Stimulated activated CD8-positive, alpha-beta memory T cell treated with anti-CD3 and anti-CD28 coated beads, Interleukin-7, amount 100 ng/mL, for 24 hours (primary cell): Measurements from ENCODE around the gene SHOC2.

Experiments
- DNase-seq: peaks from one replicate; pipeline ENCODE4 v3.0.0-alpha.2; 2020; ENCODE audit warnings: low read depth

SHOC2 gene

DNA sequence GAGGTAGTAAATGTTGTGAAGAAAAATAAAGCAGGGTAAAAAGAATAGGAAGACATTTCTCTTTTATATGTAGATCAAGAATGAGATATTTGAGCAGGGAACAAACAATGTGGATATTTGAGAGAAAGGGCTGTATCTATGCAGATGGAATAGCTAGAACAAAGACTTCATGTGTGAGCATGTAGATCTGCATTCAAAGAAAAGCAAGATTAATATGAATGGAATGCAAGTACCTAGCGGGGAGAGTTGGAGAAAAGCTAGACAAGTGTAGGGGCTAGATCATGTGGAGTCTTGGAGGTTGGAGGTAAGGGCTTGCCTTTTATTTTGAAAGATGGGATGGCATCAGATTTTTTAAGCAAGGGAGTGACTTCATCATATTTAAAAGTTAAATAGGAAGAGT lies 27.1 kb downstream of the SHOC2 start:
- no peak for DNase-seq

DNA sequence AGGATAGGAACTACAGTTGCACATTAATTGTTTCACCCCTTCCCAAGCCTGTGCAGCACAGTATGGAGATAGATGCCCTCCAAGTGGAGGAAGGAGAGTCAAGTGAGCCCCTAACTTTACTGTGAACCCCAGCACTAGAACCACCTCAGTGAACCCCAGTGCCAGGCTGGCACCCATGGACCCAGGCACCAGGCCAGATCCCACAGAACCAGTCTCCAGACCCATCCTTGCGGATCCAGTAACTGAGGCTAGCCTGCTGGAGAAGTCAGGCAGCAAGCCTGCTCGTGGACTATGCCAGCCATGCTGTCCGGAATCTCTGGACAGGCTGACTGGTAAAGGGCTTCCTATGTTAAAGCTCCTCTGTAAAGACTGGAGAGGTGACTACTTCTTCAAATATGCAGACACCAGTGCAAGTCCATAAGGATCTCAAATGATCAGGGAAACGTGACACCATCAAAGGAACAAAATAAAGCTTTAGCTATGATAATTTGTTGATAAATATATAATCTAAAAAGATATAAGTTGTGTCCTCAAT lies 27.7 kb downstream of the SHOC2 start:
- no peak for DNase-seq

DNA sequence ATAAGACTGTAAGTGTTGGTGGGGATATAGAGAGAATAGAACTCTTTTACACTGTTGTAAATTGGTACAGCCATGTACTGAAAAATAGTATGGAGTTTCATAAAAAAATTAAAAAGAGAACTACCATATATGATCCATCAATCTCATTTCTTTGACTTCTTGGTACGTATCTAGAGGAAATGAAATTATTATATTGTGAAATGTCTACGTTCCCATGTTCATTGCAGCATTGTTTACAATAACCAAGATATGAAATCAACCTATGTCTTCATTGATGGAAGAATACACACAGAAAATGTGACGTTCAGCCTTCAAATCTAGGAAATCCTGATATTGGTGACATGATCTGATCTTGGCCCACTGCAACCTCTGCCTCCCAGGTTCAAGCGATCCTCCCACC lies 32.0 kb downstream of the SHOC2 start:
- DNase-seq: no peak

DNA sequence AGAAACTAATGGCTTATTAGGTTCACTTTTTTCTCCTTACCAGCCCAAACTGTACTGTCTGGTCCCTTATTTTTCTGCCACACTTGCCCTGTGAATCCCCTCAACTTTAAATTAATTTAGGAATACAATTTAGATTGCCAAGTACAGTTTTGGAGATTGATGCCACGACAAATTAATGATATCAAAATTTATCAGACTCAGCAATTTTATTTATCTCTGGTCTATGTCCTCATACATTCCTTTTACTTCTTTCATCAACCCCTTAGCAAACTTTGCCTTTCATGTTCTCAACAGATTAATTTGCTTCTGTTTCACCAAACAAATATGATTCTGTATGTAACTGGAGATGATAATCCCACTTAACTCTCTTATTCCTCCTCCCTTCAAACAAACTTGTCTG lies 38.2 kb downstream of the SHOC2 start:
- no peak for DNase-seq

DNA sequence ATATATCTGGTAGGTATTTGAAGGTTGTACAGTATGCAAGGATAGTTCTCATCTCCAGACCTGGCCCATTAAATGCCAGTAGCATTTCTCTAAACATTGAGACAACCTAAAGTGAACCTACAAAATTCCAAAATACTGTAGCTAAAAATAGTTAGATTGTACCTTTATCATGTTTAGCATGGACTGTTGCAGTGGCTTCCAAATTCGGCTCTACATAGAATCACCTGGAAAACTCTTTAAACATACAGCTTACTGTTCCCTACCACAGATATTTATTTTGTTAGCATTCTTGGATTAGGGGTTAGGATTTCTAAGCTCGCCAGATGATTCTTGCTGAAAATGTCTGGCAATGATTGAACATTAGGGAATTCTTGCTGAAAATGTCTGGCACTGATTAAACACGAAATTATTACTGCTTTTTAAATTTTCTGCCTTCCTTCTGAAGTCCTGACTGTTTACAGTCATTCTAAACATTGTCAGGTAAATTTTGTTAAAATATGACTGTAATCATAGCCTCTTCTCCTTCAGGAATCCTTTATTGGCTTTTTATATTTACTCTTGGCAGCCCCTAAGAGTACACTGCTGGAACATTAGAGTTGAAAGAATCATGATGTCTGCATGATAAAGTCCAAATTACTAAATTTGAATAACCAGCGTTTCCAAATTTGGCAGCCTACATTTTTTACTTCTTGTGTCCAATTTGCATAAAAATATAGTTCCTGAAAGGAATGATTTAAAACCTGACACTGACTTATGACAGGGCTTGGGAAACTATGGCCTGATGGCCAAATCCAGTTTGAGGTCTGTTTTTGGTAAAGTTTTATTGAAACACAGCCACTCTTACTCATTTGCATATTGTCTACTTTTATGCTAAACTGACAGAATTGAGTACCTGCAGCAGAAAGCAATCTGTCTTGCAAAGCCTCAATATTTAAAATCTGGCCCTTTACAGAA lies 40.3 kb downstream of the SHOC2 start:
- no peak for DNase-seq

DNA sequence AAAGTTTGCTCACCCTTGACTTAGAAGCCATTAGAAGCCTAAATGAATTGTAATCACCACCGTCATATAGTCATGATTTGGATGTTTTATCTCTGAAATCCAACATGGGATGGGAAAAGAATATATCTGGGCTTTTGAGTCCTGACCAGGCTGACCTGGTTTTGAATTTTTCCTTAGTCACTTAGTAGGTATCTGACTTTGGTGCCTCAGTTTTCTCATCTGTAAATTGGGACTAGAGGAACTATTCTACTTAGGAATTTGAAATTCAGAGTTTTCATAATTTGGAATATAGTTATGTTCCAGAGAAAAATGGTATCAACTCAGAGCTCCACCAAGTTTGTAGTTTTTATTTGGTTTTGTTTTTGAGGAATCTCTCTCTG lies 40.9 kb downstream of the SHOC2 start:
- DNase-seq: no peak

DNA sequence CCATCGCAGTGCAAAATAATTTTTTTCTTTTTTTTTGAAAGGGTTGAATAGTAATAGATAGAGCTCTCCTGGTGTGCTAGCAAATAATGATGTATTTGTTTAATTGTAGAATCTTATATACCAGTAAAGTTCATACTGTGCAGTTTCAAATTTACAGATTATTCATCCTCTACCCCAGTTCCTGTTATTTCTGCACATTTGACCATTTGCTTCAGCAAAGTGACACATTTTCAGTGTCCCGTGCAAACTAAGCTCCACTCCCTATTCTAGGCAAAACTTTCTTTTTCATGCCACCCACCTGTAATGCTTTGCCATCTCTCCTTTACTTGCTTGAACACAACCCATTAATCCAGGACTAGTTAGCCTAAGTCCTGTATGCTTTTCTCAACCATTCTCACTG lies 43.0 kb downstream of the SHOC2 start:
- no peak for DNase-seq

DNA sequence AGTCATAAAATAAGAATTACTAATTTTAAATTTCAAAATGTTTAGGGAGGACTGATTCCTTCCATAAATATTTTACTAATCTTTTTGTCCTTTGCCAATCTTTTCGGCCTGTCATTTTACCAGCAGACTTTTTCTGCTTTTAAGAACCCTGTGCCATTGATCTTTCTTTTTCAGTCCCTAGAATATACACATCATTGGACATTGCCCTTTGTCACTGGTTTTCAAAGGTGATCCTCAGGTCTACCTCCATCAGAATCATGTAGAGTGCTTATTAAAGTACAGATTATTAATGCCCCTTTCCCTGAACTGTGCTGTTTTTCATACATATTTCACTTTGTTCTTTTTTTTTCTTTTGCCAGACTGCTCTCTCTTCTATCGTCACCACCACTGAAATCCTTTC lies 43.8 kb downstream of the SHOC2 start:
- no peak for DNase-seq

DNA sequence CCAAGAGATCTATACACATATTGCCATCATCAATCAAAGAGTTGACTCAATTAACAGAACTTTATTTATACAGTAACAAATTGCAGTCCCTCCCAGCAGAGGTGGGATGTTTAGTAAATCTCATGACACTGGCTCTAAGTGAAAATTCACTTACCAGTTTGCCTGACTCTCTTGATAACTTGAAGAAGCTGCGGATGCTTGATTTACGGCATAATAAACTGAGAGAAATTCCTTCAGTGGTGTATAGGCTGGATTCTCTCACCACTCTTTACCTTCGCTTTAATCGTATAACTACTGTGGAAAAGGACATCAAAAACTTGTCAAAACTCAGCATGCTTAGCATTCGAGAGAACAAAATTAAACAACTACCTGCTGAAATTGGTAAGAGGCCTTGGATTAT lies 45.3 kb downstream of the SHOC2 start:
- no peak for DNase-seq

DNA sequence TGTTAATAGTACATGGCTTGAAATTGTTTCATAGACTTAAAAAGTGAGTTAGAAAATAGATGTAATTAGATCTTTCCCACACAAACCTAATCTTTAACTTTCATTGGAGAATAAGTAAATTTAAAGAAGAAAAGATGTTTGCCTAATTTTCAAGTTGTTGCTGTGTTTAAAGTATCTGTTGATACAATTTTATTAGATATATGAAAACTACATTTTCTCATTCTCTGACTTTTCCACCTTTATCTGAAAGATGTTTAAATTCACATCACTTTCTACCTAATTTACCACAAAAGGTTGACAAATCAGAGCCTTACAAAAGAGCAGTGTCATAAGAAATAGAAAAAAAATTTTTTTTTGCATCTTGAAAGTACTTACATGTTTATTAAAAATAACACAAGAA lies 45.8 kb downstream of the SHOC2 start:
- no peak for DNase-seq

DNA sequence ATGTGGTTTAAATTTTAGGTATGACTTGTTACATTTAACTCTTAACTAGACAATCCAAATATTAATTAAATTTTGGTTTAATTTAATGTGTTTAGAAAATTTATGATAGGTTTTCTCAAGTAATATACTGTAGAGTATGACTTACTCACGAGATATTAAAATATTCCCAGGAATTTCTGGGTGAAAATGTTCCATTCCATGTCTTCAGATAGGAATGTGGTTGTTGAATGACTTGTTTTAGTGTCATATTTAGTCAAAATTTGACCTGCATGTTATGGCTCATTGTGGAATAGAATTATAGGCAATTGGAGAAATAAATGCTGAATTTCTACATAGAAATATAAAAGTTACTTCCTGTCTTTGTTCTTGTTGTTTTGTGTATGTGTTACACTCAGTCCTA lies 46.7 kb downstream of the SHOC2 start:
- no peak for DNase-seq

DNA sequence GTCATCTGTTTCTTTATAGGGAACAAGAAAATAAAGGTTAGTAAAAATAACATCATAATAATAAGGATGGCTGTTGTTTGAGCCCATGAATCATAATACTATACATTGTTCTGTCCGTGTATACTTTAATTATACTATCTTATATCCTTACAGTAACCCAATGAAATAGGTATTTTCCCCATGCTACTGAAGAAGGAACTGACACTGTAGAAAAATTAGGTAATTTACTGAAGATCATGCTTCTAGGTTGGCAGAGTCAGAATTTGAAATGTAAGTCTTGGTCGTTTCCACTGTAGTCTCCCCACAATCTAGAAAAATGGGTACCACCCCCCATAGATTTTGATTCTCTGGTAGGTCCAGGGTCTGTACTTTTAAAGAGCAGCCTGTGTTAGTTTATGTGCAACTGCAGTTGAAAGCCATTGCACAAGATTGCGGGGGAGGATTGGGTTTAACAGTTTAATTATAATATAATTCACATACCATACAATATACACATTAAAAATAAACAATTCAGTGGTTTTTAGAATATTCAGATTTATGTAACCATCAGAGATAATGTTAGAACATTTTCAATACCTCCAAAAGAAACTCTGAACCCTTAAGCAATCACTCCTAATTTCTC lies 47.7 kb downstream of the SHOC2 start:
- no peak for DNase-seq

DNA sequence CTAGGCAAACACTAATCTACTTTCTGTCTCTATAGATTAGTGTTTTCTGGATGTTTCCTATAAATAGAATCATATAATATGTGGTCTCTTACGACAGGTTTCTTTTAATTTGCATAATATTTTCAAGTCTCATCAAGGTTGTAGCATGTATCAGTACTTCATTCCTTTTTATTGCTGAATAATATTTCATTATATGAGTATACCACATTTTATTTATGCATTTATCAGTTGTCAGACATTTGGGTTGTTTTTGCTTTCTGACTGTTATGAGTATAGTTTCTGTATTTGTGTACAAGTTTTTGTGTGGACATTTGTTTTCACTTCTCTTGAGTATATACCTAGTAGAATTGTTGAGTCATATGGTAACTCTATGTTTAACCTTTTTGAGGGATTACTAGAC lies 48.2 kb downstream of the SHOC2 start:
- no peak for DNase-seq

DNA sequence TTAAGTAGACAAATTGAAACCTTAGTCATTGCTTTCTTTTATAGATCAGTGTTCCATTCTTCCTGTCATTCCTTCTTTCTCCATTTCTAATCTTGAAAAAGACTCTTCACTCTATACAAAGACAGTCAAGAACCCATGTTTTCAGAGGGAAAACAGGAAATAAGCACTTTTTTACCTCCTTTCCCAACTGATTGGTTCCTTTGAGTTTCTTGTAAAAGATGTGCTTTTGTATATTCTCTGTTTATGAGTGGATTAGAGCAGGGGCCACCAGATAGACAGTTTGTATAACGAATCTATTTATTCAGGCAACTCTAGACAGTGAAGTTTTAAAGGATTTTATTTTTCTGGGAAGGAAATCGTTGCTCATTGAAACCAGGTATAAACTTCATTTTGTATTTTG lies 49.8 kb downstream of the SHOC2 start:
- no peak for DNase-seq

DNA sequence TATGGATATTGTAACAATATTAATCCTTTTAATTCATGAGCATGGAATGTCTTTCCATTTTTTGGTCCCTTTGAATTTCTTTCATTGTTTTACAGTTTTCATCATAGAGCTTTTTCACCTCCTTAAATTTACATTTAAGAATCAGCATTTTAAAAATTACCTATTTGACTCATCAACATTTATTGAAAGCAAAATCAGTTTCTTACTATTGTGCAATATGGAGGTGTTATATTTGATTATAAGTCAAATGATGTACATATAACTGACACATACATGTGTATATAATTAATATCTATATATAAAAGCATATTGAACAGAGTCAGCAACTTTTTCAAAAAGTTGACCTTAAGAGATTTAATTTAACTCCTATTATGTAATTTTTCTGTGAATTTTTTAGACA lies 52.2 kb downstream of the SHOC2 start:
- no peak for DNase-seq

DNA sequence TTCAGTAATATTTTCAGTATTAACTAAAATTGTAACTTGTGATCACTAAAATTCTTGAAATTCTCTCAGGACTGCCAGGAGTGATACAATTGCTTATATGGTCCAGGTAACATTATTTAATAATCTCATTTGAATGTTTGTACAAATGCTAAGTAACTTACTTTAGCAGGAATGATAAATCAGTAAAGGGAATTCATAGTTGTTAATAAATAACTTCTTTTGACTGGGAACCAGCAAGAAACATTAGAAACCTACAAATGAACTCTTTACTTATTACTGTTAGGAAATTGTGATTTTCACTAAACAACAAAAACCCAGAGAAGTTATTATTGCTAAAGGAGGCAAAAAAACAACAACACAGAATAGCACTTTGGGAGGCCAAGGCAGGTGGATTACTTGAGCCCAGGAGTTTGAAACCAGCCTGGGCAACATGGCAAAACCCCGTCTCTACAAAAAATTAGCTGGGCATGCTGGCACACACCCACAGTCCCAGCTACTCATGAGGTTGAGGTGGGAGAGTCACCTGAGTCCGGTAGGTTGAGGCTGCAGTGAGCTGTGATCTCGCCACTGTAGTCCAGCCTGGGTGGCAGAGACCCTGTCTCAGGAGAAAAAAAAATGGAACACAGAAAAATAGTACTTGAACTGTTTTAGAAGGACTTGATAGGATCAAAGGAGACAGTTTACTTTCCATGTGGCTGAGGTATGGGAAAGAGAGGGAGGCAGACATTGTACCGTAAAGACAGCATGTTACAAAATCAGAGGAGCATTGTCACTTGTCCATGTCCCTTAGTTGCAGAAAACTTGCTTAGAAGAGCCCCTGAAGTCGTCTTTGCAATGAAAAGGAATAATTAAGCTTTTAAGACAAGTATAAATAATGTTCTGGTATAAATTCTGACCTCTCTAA lies 53.1 kb downstream of the SHOC2 start:
- no peak for DNase-seq

DNA sequence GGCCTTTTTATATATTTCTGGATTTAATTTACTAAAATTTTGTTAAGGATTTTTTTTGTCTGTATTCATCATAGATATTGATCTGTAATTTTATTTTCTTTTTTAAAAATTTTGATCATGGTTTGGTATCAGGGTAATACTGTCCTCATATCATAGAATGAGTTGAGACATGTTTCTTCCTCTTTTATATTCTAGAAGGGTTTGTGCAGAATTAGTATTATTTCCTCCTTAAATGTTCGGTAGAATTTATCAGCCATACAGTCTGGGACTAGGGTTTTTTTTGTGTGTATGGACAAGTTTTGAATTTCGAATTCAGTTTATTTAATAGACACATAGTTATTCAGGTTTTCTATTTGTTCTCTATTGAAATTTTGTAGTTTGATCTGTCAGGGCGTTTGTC lies 54.0 kb downstream of the SHOC2 start:
- DNase-seq: no peak

DNA sequence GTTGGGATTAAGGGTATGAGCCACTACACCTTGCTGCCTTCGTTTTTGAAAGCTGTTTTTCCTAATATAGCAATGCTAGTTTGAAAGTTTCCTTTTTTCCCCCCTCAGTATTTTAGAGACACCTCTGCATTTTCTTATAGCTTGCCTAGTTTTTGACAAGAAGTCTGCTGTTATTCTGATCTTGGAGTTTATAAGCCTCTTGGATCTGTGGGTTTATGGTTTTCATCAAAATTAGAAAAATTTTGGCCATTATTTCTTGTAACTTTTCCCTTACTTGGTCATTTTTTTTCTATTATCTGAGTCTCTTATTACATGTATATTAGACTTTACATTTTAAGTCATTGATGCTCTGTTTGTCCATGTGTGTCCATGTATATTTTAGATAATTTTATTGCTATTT lies 57.2 kb downstream of the SHOC2 start:
- no peak for DNase-seq

DNA sequence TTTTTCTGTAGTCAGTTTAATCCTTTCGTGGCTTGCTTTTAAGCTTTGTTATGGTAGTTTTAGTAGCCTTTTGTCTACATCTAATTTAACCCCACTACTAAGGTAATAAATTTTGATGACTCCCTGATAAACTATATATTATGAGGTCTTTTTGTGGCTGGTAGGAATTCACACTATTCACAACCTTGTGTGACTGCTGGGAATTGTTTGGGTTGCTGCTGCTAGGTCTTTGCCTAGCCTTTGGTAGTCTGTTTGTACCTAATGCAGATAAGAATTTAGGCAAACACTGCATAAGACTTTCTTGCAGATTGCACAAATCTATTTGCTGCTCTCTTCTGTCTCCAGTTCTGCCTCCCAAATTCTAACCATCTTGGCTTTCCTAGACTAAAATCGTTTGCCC lies 58.3 kb downstream of the SHOC2 start:
- DNase-seq: no peak

DNA sequence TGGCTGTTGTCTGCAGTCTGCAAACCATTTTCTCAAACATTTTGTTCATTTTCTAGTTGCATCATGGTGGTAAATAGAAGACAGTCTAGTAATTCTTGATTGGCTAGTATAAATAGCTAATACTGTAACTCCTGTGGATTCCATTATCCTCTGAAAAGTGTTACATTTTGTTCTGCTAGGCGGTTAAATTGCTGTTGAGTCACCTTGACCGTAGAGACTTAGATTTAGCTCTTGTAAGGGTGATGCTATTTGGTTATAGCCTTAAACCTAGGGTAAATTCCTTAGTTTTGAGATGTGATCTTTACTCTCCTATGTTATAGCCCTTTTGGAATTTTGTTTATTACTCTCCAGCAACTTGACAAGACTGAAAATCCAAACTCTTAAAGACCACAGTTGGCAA lies 58.8 kb downstream of the SHOC2 start:
- no peak for DNase-seq

DNA sequence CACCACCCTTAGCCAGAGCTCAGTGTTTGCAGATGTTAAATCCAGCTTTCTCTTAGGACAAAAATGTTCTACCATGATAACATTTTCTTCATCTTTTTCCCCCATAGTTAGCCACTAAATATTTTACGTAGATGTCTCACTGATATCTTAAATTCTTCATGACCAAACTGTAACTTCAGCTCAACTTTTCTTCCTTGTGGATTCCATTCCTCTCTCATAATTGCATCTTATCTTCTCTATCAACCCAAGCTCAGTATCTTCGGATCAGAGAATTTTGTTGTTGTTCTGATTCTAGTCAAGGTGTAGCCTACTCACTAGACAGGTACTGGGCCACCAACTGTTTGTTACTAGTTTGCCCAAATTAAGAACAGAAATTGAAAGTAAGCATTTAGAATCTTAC lies 60.2 kb downstream of the SHOC2 start:
- no peak for DNase-seq

DNA sequence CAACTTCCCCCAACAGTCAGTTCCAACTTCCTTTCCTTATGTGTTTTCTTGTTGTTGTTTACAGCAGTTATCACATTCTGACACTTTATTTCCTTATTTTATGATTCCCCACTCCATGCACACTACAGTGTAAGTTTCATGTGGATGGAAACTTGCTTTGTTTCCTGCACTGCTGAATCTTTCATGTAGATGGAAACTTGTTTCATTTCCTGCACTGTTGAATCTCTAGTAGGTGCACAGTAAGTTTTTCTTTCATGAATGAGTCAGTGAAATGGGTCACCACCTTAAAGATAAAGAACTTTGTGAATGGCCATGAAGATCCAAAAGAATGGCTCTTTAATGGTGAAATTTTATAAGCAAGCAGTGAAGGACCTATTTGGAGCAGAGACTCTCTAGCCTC lies 61.4 kb downstream of the SHOC2 start:
- DNase-seq: no peak

DNA sequence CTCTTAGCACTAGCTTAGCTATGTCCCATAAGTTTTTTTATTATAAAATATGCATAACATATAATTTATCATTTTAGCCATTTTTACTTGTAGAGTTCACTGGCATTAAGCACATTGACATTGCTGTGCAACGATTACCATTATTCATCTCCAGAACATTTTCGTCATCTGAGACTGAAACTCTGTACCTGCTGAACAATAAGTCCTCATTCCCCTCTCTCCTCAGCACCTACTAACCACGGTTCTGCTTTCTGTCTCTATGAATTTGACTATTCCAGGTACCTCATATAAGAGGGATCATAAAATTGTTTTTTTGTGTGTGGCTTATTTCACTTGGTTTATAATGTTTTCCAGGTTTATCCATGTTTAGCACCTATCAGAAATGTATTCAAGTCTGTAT lies 64.1 kb downstream of the SHOC2 start:
- no peak for DNase-seq
